Esophagus squamous epithelium (tissue), 4 donors: ENCODE data around the gene ANAPC16.
"Not testable (repeated sequence)": the region's sequence is repeated elsewhere in the genome, so short reads cannot be mapped to it uniquely, and the experiment has no call there.

Experiments used
- CTCF ChIP-seq, 6 experiments: fragments of 450-650 bp in 4 of 6; fragments of 200-600 bp in 2 of 6; sonication (generic) in 2 of 6; IDR thresholded peaks; one replicate each; pipeline ENCODE4 v1.5.1; 2016 to 2019; ENCODE audit warnings: antibody characterized with exemption in 6 of 6, mild to moderate bottlenecking in 4 of 6, moderate library complexity in 4 of 6
- POLR2A ChIP-seq, 4 donors: fragments of 450-650 bp; IDR thresholded peaks; one replicate each; pipeline ENCODE4 v1.6.1; 2017; ENCODE audit warnings: antibody characterized with exemption in 4 of 4, mild to moderate bottlenecking in 4 of 4, moderate library complexity in 3 of 4

- TF ChIP-seq CTCF, POLR2A (IDR thresholded peaks at IDR 0.05): not testable (repeated sequence)
Measured at GRCh38 chr10:72249176-72249862, 33.5 kb downstream of the ANAPC16 start.
